Measurements from ENCODE around the gene ADAD2.

- TF ChIP-seq POLR2AphosphoS5 (IDR thresholded peaks at IDR 0.05; ENCODE audit: low read depth, low read length) = no peak
- TF ChIP-seq SIN3A (IDR thresholded peaks at IDR 0.05; ENCODE audit: borderline replicate concordance, insufficient read depth, low read length) = no peak
- no peak for TF ChIP-seq TAF1 (IDR thresholded peaks at IDR 0.05; ENCODE audit: borderline replicate concordance, insufficient read depth, low read length)
- TF ChIP-seq REST (IDR thresholded peaks at IDR 0.05; ENCODE audit: insufficient read depth in 1 of 2, low read depth in 2 of 2, low read length in 2 of 2) = no peak
- no peak for TF ChIP-seq FOXP2 (optimal IDR thresholded peaks at IDR 0.05; ENCODE audit: borderline replicate concordance, extremely low read depth, extremely low read length, insufficient read depth)
These were observed 28.0 kb downstream of the ADAD2 start for GRCh38 chr16:84218956-84219355.

Measured in PFSK-1 (cell line).